GM19467 (cell line): Measurements from ENCODE around the gene LRRC36.
A peak's percentile ranks its signal among the peaks of the same experiment; 100 is the strongest.

Experiments used
- ATAC-seq: cut with Tn5 transposase; IDR thresholded peaks from one replicate; pipeline ENCODE4 v1.9.1; 2021; ENCODE audit warnings: mild to moderate bottlenecking, moderate library complexity; ENCODE audit not compliant: unreplicated experiment

LRRC36 gene, protein sequence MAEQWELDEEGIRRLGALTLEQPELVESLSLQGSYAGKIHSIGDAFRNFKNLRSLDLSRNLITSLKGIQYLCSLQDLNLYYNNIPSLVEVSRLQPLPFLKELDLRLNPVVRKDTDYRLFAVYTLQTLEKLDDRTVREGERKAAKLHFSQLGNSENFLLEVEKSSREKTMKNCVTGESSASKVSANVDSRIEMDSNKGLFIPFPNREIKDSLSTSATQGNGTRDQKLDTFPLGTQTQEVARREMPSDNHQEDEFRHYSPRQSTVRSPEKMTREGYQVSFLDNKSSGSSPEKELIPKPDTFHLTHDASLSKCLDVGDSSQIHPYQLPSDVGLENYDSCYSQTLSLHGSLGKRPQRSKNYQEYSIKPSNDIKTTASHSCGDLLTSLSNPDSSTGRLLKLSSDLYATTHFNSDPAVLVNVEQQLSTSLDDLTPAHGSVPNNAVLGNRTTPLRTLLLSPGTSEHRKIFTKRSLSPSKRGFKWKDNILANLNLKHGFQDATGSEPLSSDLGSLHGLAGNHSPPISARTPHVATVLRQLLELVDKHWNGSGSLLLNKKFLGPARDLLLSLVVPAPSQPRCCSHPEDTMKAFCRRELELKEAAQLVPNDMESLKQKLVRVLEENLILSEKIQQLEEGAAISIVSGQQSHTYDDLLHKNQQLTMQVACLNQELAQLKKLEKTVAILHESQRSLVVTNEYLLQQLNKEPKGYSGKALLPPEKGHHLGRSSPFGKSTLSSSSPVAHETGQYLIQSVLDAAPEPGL

DNA sequence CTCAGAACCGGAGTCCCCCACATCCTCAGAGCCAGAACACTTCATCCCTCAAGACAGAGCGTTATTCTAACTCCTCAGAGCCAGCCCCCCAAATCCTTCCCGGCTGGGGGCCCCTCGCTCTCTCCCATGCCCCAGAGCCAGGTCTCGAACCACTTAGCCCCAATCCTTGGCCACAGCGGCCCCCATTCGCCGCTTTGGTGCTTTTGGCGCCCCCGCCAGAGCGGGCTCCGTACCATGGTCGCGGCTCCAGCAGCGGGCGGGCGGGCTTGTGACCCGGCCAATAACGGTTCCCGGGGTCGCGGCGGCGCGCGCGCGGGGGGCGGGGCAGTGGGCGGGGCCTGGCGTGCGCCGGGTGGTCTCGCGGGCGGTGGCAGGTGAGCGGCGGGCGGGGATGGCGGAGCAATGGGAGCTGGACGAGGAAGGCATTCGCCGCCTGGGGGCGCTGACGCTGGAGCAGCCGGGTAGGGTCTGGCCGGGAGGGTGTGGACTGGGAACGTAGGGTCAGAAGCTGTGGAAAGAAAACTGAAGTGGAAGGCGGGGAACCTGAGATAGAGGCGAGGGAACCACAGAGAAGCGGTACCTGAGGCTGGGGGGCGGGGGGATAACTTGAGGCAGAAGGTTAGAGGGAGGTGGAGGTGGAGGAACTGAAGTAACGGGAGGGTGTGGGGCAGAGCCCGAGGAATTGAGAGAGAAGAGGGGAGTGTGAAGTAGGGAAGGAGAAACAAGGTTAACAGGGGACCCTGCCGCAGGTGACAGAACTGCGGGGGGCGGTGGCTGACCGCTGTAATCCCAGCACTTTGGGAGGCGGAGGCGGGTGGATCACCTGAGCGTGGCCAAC, at the start of gene LRRC36, which contains the start of gene KCTD19:
TSS of gene LRRC36 (plus strand) at position 344 of the 838 bp plus-strand sequence. CDS start at position 392, 48 bp downstream.
TSS of gene KCTD19 (minus strand) at position 270 of the 838 bp plus-strand sequence. CDS start at position 236, 34 bp downstream.
- ATAC-seq: no peak

DNA sequence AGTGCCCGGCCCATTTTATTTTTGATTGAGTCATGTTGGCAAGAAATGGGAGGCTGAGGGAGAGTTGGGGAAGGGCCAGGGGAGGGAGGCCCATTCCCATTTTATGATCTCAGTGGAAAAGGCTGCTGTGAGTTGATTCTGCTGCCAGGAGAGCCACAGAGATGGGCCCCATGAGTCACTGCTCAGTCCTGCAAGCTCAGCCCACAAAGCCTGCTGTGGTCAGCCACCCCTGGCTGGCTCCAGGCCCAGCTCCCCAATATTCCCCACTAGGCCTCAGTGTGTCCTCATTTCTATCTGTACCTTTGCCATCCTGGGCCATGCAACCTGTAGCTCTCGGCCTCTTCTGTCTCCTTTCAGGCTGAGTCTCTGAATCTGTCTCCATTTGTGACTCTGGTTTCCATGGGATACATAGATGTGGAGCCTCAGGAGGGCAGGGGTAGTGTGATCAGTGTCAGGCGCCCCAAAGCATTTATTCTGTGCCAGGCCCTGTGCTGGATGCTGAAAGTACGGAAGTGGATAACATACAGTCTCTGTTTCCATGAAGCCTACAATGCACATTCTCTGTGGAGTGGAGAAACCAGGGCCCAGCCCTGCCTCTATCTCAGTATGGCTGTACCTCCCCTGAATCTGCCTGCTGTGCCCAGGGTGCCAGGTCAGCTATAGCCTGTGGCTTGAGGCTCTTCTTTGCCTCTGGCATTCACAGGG, 49.2 kb upstream of the LRRC36 start:
- no peak for ATAC-seq

DNA sequence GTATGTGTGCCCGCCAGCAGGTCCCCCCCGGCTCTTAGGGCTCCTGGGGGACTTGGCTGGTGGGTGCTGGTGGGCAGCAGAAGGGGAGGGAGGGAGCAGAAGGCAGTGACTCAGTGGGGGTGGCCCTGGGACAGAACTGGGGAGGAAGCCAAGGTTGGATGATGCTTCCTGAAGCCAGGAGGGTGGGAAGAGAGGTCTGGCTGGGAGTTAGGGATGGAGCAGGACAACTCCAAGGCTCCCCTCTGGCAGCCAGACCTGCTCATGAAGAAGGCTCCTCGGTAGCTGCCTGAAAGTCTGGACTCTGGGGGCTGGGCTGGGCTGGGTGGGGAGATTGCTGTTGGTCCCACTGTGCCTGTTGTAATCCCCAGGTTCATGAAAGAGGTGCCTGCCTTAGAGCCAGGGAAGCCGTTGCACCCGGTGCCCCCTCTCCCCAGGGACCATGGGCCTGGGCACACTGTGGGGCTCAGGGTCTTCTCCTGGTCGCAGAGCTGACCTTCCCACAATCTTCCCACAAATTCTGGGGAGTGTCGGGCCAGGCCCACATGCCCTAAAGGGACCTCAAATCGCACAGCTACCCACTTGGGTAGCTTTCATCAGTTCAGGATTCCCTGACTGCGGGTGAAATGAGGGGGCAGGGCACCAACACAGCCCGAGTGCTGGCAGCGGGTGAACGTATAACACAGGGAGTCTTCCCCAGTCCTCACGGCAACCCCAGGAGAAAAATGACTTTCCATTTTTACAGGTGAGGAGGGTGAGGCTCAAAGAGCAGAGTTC, 48.4 kb upstream of the LRRC36 start:
- ATAC-seq: no peak

DNA sequence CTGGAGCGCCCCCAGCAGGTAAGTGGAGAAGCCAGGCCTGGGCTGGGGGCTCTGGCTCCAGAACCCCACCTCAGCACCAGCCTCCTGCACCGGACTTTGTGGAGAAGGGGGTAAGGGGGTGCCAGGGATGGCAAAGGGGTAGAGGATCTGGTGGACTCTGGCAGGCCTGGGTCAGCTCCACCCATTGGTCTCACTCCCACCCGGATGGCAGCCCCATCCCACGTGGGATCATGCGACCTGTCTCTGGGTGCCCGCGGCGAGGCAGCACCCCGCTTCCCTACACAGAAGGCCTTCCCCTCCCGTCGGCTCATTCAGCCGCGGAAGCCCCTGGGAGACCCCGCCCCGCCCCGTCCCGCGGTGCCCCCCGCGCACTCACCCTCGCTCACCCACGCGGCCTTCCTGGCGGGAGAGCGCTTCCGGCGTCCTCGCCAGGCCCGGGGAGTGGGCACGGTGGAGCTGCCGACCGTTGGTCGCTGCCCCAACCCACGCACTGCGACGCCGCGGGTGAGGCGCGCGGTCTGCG, 47.8 kb upstream of the LRRC36 start:
- ATAC-seq: peak; percentile 36

DNA sequence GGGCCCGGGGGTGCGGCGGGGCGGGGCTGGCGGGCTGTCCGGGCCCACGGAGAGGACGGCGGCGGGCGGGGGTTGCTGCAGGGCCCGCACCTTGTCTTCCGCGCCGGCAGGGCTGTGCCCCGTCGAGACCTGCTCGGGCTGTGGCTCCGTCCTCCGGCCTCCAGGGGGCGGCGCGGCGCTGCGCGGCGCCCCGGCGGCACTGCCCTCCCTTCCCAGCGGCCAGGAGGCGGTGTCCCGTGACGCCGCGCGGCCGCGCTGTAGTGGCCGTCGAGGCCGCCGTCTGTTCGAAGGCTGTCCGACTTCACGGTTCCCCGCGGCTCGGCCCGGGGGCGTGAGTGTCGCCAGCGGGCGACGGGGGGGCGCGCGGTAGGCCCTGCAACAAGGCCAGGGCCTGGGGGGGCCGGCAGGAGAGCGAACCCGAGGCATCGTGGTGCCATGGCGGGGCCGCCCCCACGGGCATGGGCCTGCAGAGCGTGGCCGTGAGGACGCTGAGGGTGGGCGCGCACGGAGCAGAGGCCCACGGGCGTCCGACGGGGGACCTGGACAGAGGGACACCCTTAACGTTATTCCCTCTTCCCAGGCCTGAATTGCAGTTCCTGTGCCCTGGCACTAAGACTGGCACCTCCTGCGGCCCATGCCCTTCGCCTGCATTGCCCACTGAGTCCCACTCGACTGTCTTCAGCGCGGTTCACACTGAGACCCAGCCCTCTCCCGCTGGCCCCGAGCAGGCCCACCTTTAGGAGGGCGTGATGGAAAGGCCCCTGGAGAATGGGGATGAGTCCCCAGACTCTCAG, 47.1 kb upstream of the LRRC36 start, which contains the start of gene PLEKHG4:
TSS of gene PLEKHG4 (plus strand) at position 237 of the 794 bp plus-strand sequence. CDS start at position 750, 513 bp downstream.
- peak; percentile 86 for ATAC-seq

DNA sequence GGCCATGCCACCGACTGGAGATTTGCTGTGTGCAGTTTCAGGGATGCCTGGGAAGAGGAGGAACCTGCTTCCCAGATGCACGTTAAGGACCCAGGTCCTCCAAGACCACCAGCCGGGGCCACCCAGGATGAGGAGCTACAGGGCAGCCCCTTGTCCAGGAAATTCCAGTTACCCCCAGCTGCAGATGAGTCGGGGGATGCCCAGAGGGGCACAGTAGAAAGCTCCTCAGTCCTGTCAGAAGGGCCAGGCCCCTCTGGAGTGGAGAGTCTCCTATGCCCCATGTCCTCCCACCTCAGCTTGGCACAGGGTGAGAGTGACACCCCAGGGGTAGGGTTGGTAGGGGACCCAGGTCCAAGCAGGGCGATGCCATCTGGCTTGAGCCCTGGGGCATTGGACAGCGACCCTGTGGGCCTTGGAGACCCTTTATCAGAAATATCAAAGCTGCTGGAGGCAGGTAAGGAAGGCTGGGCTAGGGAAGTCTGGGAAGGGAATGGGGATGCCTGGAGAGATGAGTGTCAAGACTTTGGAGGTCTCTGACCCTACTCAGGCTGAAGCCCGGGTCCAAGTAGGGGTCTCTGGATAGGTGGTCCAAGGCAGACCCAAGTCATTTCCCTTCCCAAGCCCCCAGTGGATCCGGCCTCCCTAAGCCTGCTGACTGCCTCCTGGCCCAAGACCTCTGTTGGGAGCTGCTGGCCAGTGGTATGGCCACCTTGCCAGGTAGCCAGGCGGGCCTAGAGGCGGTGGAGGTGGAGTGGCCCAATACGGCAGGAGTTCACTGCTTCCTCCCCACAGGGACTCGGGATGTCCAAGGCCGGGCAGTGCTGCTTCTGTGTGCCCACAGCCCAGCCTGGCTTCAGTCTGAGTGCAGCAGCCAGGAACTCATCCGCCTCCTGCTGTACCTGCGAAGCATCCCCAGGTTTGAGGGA, 46.3 kb upstream of the LRRC36 start:
- no peak for ATAC-seq

DNA sequence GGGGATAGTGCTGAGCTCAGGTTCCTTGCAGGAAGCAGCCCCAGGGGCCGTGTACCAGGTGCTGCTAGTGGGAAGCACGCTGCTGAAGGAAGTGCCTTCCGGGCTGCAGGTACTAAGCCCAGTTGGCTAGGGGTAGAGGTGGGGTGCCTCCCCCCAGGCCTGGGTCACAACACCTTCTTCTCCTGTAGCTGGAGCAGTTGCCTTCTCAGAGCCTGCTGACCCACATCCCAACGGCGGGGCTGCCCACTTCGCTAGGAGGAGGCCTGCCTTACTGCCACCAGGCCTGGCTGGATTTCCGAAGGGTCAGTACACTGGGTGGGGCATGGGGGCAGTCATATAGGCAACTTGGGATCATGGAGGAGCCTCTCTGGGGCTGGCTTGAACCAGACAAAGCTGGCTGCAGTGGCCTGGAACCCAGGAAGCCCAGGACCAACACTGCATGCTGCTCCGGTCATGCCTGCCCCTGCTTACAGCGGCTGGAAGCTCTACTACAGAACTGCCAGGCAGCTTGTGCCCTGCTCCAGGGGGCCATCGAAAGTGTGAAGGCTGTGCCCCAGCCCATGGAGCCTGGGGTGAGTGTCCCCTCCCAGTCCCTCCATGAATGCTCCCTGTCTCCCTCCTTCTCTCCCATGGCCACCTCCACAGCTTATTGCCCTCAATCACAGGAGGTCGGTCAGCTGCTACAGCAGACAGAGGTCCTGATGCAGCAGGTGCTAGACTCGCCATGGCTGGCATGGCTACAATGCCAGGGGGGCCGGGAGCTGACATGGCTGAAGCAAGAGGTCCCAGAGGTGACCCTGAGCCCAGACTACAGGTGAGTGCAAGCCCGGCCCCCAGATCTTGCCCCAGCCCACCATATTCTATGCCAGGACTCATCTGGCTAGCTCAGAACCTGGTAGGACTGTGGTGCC, 44.8 kb upstream of the LRRC36 start:
- ATAC-seq: no peak

DNA sequence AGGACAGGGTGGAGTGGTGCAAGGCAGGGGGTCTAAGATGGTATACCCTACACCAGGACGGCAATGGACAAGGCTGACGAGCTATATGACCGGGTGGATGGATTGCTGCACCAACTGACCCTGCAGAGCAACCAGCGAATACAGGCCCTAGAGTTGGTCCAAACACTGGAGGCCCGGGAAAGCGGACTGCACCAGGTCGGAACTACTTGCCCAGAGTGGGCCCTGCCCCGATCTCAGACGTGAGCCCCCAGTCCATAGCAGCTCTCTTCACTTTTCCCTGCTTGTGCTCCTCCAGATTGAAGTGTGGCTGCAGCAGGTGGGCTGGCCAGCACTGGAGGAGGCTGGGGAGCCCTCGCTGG, 44.2 kb upstream of the LRRC36 start:
- no peak for ATAC-seq

DNA sequence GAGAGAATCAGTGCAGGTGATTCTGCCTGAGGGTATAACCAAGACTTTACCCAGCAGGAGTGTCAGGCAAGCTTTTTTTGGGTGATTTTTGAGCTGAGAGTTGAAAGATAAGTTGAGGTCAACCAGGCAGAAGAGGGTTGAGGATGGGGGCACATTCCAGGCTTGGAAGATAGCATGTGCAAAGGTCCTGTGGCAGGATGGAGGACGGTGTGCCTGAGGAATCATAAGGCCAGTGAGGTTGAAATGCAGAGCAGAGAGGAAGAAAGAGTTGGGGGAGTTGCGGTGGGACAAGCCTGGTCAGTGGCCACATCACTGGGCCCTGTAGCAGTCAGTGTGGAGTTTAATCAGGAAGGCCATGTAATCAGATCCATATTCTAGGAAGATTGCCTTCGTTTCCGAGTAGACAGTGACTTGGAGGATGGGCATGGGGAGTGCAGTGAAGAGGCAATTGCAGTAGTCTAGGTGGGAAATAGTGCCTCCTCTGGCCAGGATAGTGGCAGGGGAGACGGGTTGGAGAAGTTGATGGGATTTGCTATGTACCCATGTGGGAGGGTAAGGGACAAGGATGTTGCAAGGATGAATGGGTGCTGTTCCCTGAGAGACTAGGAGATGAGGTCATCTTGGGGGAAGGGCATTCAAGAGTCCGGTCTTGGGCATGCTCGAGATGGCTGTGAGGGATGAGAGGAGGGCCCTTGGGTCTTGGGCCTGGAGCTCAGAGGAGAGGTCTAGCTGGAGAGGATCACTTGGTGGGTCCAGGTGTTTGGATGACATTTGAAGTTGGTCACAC, 43.4 kb upstream of the LRRC36 start:
- ATAC-seq: no peak

DNA sequence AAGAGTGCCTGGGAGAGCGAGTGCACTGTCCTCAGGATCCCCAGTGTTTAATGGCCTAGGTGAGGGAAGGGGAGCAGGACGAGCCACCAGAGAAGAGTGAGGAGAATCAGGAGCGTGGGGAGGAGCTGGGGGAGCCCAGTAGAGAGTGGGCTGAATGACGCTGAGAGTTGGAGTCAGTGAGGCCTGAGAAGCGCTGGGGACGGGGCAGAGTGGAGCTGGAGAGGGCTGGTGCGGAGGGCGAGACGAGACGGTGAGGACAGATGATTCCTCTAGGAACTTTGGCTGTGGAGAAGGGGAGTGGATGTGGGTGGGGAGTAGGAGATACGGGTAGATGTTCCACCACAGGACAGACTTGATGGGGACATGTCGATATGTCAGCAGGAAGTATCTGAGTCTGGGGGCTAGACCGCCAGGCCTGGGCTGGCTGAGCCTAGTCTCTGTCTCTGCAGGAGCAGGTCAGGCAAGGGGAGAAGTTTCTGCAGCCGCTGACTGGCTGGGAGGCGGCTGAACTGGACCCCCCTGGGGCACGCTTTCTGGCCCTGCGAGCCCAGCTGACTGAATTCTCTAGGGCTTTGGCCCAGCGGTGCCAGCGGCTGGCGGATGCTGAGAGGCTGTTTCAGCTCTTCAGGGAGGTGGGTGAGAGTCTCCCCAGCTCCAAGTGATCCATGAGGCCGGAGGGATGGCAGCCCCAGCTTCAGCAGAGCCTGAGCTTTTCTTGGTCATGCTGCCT, 42.6 kb upstream of the LRRC36 start:
- no peak for ATAC-seq

DNA sequence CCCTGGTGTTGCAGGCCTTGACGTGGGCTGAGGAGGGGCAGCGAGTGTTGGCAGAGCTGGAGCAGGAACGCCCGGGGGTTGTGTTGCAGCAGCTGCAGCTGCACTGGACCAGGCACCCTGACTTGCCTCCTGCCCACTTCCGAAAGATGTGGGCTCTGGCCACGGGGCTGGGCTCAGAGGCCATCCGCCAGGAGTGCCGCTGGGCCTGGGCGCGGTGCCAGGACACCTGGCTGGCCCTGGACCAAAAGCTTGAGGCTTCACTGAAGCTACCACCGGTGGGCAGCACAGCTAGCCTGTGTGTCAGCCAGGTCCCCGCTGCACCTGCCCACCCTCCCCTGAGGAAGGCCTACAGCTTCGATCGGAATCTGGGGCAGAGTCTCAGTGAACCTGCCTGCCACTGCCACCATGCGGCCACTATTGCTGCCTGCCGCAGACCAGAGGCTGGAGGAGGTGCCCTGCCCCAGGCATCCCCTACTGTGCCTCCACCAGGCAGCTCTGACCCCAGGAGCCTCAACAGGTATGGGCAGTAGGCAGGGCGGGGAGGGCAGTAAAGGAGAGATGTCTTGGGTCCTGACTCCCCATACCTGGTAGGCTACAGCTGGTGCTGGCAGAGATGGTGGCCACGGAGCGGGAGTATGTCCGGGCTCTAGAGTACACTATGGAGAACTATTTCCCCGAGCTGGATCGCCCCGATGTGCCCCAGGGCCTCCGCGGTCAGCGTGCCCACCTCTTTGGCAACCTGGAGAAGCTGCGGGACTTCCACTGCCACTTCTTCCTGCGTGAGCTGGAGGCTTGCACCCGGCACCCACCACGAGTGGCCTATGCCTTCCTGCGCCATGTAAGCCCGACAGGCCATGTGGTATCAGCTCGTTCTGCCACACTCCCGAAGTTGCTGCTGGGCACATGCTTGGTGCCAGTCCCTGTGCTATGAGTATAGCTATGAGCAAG, 41.6 kb upstream of the LRRC36 start:
- ATAC-seq: no peak

DNA sequence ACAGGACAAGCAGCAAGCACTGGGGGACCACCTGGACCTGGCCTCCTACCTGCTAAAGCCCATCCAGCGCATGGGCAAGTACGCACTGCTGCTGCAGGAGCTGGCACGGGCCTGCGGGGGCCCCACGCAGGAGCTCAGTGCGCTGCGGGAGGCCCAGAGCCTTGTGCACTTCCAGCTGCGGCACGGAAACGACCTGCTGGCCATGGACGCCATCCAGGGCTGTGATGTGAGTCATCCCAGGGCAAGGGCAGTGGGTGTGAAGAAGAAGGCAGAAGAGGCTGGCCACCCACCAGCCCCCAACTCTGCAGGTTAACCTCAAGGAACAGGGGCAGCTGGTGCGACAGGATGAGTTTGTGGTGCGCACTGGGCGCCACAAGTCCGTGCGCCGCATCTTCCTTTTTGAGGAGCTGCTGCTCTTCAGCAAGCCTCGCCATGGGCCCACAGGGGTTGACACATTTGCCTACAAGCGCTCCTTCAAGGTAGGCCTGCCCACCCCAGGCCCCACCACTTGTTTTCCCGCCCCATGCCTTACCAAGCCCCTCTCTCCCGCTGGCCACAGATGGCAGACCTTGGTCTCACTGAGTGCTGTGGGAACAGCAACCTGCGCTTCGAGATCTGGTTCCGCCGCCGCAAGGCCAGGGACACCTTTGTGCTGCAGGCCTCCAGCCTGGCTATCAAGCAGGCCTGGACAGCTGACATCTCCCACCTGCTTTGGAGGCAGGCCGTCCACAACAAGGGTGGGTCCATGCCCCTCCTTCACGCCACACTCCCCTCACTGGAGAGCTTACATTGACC, 40.0 kb upstream of the LRRC36 start:
- ATAC-seq: no peak

DNA sequence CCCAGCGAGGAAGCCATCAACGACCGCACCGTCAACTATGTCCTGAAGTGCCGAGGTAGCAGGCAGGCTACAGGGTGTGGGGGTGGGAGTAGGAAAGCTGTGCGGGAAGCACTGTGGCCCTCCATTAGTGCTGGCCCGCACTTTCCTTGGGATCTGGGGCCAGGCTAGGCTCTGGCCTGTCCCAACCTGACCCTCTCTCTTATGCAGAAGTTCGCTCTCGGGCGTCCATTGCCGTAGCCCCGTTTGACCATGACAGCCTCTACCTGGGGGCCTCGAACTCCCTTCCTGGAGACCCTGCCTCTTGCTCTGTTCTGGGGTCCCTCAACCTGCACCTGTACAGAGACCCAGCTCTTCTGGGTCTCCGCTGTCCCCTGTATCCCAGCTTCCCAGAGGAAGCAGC, 38.7 kb upstream of the LRRC36 start:
- ATAC-seq: no peak
